ENCODE data around the gene DLX3.
A peak's percentile ranks its signal among the peaks of the same experiment; 100 is the strongest.
"Not testable (repeated sequence)": the region's sequence is repeated elsewhere in the genome, so short reads cannot be mapped to it uniquely, and the experiment has no call there.

DLX3 gene

GRCh38 chr17:49995055-49995738 lies at the start of gene DLX3:
TSS of gene DLX3 (minus strand) at chr17:49995224. CDS start at chr17:49994998, 226 bp downstream.
- DNase-seq (ENCODE audit: low read depth, low spot score): peak; percentile 85

GRCh38 chr17:50044483-50044882 lies 49.5 kb upstream of the DLX3 start:
- no peak for DNase-seq (ENCODE audit: low read depth, low spot score)

GRCh38 chr17:50043290-50044148 lies 48.5 kb upstream of the DLX3 start:
- DNase-seq (ENCODE audit: low read depth, low spot score): peak; percentile 80

- no peak for DNase-seq (ENCODE audit: low read depth, low spot score)
Measured at GRCh38 chr17:50042211-50042610, 47.2 kb upstream of the DLX3 start.

GRCh38 chr17:50040496-50040895 lies 45.5 kb upstream of the DLX3 start:
- DNase-seq (ENCODE audit: low read depth, low spot score): not testable (repeated sequence)

- DNase-seq (ENCODE audit: low read depth, low spot score): no peak
Measured at GRCh38 chr17:50039058-50039457, 44.0 kb upstream of the DLX3 start.

GRCh38 chr17:50037321-50038107 lies 42.5 kb upstream of the DLX3 start:
- DNase-seq (ENCODE audit: low read depth, low spot score): peak; percentile 86

GRCh38 chr17:50036455-50037261 lies 41.6 kb upstream of the DLX3 start:
- no peak for DNase-seq (ENCODE audit: low read depth, low spot score)

GRCh38 chr17:50035945-50036344 lies 40.9 kb upstream of the DLX3 start:
- DNase-seq (ENCODE audit: low read depth, low spot score): no peak

GRCh38 chr17:50035421-50035879 lies 40.4 kb upstream of the DLX3 start:
- no peak for DNase-seq (ENCODE audit: low read depth, low spot score)

- DNase-seq (ENCODE audit: low read depth, low spot score): no peak
Measured at GRCh38 chr17:50034498-50035364, 39.7 kb upstream of the DLX3 start.

- peak; percentile 61 for DNase-seq (ENCODE audit: low read depth, low spot score)
Measured at GRCh38 chr17:50033316-50033715, 38.3 kb upstream of the DLX3 start.

GRCh38 chr17:50029185-50029584 lies 34.2 kb upstream of the DLX3 start:
- no peak for DNase-seq (ENCODE audit: low read depth, low spot score)

- no peak for DNase-seq (ENCODE audit: low read depth, low spot score)
Measured at GRCh38 chr17:50028736-50029120, 33.7 kb upstream of the DLX3 start.

GRCh38 chr17:50027881-50028735 lies 33.1 kb upstream of the DLX3 start:
- DNase-seq (ENCODE audit: low read depth, low spot score): peak; percentile 92

GRCh38 chr17:50027172-50027880 lies 32.3 kb upstream of the DLX3 start:
- DNase-seq (ENCODE audit: low read depth, low spot score): peak; percentile 97

- DNase-seq (ENCODE audit: low read depth, low spot score): peak; percentile 94
Measured at GRCh38 chr17:50026837-50027171, 31.8 kb upstream of the DLX3 start.

GRCh38 chr17:50026046-50026675 lies 31.1 kb upstream of the DLX3 start:
- no peak for DNase-seq (ENCODE audit: low read depth, low spot score)
